ENCODE measurements around the gene MLYCD.

GRCh38 chr16:83908798-83909197, 9.9 kb downstream of the MLYCD start:
- TF ChIP-seq POLR2AphosphoS5 (IDR thresholded peaks at IDR 0.05) (no peak), CTCF (IDR thresholded peaks at IDR 0.05) (no peak), POLR2A (IDR thresholded peaks at IDR 0.05) (no peak), EP300 (IDR thresholded peaks at IDR 0.05) (no peak)

Measured in gastroesophageal sphincter (tissue), 3 donors.